ENCODE data around the gene SMIM44. TPM values are rescaled to one million over a fixed set of nuclear protein-coding genes. Genes with fewer than 3 reads are reported as not detected.
A peak's percentile ranks its signal among the peaks of the same experiment; 100 is the strongest.
"Not testable (repeated sequence)": the region's sequence is repeated elsewhere in the genome, so short reads cannot be mapped to it uniquely, and the experiment has no call there.

The SMIM44 gene
- total RNA-seq, 1 experiment from 2014 or later = not detected

DNA sequence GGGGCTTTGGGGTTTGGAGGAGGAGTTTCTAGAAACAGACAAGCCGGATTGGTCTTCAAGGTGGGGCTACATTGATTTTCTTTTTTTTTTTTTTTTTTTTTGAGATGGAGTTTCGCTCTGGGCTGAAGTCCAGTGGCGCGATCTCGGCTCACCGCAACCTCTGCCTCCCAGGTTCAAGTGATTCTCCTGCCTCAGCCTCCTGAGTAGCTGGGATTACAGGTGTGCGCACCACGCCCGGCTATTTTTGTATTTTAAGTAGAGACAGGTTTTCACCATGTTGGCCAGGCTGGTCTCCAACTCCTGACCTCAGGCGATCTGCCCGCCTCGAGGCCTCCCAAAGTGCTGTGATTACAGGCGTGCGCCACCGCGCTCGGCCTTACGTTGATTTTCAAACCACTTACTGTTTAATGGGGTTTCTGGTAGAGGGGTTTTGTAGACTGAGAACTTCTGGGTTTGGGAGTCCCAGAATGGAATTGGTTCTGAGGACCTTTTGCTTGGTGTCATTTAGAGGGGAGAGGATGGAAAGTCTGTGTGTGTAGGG, 24.9 kb upstream of the SMIM44 start:
- not testable (repeated sequence) for H3K4me3 ChIP-seq, H3K9me3 ChIP-seq, H3K27me3 ChIP-seq, H3K36me3 ChIP-seq, DNase-seq

DNA sequence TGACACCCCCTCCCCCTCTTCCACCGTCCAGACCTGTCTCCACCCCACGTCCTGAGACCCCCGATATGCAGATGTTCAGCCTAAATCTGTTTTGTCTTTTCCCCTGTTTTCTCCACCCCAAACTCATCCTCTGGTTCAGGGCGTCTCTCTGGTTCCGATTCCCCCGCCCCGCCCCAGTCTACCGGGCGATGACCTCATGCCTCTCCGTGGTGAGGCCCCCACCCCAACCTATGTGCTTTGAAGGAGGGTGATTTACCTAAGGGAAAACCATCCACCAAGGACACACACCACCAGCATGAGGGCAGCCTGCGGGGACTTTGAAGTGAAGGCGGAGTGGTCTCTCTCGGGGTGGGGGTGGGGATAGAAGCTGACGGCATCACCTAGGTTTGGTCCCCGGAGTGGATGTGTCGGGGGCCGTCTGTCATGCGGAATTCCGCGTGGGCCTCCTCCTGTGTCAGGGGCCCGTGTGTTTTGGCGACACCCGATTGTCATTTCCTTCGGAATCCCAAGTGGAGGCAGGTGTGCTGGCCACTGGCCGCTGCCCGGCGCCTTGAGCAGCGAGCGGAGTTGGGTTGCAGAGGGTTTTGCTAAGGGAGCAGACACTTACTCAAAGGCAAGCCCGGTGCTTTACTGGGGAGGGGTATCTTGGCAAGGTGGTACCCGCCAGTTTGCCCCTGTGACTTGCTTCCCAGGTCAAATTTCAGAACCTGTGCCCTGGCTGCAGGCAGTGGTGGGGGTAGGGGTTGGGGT, 24.3 kb upstream of the SMIM44 start:
- no peaks in the 10 kb centered on the region for H3K27me3 ChIP-seq
- H3K4me3 ChIP-seq = peak overlapping the region; percentile 66
- DNase-seq = no peak
- H3K9me3 ChIP-seq = no peaks in the 10 kb centered on the region
- peaks cover 5% of the 10 kb centered on the region for H3K36me3 ChIP-seq

DNA sequence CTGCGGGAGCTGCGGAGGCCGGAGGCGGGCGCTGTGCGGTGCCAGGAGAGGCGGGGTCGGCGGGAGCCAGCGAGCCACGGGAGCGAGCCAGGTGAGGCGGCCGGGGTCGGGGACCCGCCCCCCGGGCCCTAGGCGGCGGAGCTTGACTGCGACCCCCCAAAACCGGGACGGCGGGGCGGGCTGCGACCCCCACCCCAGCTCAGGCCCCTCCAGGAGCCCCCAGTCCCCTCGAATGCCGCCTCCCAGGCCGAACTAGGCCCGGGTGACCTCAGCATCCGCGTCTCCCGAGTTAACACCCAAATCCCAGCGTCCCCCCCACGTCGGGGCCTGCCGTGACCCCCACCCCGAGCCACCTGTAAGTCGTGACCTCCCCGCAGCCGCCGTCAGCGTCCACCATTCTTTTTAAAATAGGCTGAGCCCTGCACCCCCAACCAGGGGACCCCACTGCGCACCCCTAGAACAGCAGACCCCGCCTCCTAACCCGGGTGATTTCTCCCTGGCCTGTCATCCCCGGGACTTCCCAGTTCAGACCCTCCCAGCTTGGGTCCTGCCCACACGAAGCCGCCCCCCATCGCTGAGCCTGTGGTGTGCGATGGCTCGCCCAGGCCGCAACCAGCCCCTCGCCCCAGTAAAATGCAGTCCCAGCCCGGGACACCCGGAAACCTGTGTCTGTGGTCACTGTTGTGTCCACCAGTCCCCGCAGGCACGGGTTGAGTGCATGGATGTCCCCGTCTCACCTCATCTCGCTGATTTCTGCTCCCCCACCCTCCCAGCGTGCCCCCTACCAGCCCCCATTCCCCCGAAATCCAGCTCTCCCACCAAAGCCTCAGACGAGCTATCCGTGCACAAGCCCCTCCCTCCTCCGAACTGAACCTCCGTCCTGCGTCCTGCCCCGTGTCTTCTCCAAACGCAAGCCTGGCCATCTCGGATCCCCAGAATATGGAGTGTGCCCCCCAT, 23.4 kb upstream of the SMIM44 start:
- H3K27me3 ChIP-seq = no peaks in the 10 kb centered on the region
- peaks cover 5% of the 10 kb centered on the region for H3K36me3 ChIP-seq
- peak overlapping the region; percentile 66 for H3K4me3 ChIP-seq
- DNase-seq = no peak
- H3K9me3 ChIP-seq = no peaks in the 10 kb centered on the region

DNA sequence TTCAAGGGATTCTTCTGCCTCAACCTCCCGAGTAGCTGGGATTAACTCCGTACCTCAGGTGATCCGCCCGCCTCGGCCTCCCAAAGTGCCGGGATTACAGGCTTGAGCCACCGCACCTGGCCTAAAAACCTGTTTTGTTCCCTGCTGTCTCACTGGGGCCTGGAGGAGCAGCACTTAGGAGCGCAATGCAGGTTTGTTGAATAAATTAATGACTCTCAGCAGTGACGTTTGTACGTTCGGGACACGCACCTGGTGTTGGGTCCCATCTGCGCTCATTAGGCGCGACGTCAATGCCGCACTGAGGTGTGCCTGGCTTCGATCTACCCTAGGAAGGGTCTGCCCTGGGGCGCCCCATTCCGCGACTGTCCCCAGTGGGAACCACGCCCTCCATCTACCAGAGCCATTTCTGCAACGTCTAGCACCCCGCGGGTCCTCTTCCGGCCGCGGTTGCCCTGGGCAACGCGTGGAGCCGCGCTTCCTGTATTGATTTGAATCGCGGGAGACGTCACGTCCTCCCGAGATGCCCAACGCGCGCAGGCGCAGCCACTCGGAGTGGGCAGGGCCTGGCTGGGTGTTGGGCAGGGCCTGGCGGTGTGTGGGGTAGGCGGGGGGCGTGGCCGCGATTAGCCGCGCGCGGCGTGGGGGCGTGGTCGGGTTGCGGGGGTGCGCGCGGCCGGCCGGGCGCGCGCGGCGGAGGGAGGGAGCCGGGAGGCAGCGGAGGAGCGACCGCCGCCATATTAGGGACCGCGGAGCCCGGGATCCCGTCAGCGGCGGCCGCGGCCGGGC, 22.6 kb upstream of the SMIM44 start, which contains the start of gene FZR1:
Gene FZR1, plus strand, starts transcription at position 714 of the 786 bp plus-strand sequence. CDS start 16,679 bp downstream, outside the sequence.
- Histone ChIP-seq H3K4me3 (peak within 1 kb of the TSS; percentile 67), H3K36me3 (peaks cover 5% of the 10 kb centered on the region; the same call in 1 of the 2 replicates), H3K9me3 (no peaks in the 10 kb centered on the region), H3K27me3 (no peaks in the 10 kb centered on the region)
- peak; percentile 95 for DNase-seq

DNA sequence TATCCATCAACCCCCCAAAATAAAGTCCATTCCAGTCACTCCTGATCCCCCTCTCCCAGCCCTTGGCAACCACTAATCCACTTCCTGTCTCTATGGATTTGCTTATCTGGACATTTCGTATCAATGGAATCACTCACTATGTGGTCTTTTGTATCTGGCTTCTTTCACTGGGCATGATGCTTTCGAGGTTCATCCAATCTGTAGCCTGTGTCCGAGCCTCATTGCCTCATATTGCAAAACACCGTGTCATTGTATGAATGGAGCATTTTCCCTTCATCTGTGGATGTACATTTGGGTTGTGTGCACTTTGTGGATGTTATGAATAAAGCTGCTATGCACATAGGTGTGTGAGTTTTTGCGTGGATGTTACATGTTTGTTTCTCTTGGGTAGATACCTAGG, 21.5 kb upstream of the SMIM44 start:
- Histone ChIP-seq H3K4me3 (no peak overlapping the region), H3K27me3 (no peaks in the 10 kb centered on the region), H3K36me3 (peaks cover 5% of the 10 kb centered on the region; the same call in 1 of the 2 replicates), H3K9me3 (no peaks in the 10 kb centered on the region)
- DNase-seq = no peak

DNA sequence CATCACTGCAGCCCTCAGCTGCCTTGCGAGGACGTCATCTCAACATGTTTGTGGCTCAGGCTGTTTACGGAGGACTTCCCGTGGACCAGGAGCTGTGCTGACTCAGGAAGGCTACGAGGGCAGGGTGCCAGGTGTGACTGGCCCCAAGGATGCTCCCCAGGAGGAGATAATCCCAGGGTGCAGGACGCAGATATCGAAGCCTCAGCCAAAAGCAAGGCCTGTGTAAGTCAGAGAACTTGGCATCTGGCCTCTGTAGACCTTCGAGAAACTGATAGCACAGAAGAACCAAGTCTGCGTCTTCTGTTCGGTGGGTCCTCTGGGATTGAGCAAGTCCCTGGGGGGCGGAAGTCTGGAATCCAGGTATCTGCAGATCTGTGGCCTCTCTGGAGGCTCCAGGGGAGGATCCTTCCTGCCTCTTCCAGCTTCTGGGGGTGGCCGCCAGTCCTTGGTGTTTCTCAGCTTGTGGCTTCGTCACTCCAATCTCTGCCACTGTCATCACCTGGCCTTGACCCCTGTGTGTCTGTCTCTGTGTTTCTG, 19.9 kb upstream of the SMIM44 start:
- Histone ChIP-seq H3K27me3 (no peaks in the 10 kb centered on the region), H3K4me3 (no peak overlapping the region), H3K9me3 (no peaks in the 10 kb centered on the region), H3K36me3 (no peaks in the 10 kb centered on the region; the same call in 1 of the 2 replicates)
- peak; percentile 36 for DNase-seq

DNA sequence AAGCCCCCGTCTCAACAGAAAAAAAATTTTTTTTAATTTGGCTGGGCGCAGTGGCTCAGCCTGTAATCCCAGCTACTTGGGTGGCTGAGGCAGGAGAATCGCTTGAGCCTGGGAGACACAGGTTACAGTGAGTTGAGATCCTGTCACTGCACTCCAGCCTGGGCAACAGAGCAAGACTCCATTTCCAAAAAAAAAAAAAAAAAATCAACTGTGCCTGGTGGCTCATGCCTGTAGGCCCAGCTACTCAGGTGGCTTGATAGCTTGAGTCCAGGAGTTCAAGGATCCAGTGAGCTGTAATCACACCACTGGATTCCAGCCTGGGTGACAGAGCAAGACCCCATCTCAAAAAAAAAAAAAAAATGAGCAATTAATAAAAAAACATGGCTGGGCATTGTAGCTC, 18.5 kb upstream of the SMIM44 start:
- no peaks in the 10 kb centered on the region; the same call in 1 of the 2 replicates for H3K36me3 ChIP-seq
- no peaks in the 10 kb centered on the region for H3K27me3 ChIP-seq
- no peaks in the 10 kb centered on the region for H3K9me3 ChIP-seq
- DNase-seq = no peak
- H3K4me3 ChIP-seq = no peak overlapping the region

DNA sequence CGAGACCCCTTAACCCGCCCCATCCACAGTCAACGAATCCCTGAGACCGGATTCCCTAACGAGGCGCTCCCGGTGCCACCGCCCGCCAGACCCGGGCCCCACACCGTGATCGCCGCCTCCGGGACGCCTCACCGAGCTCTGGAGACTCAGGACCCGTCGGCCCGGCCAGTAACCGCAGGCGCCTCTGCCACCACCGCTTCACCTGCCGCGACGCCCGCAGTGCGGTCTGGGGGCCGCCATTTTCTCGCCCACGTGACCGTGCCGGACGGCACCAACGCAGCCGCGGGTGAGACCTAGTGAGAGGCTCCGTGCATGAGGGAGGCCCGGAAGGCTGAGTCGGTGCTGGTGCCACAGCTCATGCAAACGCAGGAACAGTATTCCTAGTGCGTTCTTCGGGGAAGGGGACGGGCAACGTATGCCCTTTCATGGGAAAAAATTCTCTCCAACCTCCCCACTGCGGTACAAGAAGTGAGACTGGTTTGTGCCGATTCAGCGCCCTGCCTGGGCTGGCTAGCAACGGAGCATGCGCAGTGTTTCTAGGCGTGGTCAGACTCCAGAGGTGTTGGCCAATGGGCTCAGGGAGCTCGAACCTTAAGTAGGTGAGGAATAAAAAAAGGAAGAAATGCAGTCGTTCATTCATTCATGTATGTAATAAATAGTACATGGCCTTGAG, 17.3 kb upstream of the SMIM44 start, which contains the start of gene DOHH:
Gene DOHH, minus strand, starts transcription at position 246 of the 673 bp plus-strand sequence. CDS start 3,860 bp downstream, outside the sequence.
- H3K9me3 ChIP-seq = no peaks in the 10 kb centered on the region
- DNase-seq = peak; percentile 88
- no peaks in the 10 kb centered on the region for H3K27me3 ChIP-seq
- H3K36me3 ChIP-seq = no peaks in the 10 kb centered on the region; the same call in 1 of the 2 replicates
- H3K4me3 ChIP-seq = peak within 1 kb of the TSS; percentile 89

DNA sequence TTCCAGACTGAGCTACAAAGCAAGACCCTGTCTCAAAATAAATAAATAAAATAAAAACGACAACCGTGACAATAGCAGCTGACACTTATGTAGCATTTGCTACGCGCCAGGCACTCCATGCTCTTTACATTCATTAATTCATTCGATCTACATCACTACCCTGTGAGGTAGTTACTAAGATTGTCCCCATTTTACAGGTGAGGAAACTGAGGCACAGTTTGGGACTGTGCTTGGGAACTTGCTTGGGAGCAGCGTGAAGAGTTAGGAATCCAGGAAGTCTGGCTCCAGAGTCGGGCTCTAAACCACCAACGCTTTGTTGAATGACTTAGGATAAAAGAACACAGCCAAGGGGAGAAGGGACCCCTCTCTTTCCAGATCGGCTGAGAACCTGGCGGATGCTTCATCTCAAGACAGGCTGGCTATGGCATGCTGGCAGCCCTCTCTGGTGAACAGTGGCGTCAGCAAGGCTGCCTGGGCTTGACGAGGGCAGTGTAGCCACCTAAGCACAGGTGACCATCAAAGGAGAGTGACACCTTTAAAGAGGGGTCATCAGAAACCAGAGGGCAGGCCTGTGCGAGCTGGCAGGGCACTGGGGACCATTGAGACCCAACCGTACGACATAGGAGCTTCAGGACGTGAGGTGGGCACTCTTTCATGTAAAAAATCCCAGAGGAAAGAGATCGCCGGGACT, 16.6 kb upstream of the SMIM44 start:
- no peak for DNase-seq
- Histone ChIP-seq H3K9me3 (no peaks in the 10 kb centered on the region), H3K36me3 (no peaks in the 10 kb centered on the region; the same call in 1 of the 2 replicates), H3K4me3 (peak overlapping the region; percentile 89), H3K27me3 (no peaks in the 10 kb centered on the region)

DNA sequence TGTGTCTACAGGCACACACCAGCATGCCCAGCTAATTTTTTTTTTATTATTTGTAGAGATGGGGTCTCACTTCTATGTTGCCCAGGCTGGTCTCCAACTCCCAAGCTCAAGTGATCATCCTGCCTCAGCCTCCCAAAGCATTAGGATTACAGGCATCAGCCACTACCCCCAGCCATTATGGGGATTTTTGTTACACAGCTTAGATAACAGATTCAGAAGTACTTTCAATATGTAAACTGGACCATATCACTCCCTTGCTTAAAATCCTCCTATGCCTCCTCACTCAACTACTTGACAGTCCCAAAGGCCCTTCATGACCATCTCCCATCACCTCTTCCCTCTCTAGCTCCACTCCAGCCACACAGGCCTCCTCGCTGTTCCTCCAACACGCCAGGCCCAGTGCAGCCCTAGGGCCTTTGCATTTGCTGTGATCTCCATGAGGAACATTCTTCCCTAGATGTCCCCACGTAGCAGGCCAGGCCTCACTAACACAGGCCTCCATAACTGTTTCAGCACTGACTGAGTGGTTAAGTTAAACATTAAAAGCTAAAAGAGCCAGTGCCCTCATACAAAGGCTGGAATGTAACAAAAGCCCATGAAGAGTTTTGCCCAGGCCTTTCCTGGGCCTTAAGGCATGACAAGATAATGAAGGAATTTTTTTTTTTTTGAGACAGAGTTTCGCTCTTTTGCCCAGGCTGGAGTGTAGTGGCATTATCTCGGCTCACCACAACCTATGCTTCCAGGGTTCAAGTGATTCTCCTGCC, 14.7 kb upstream of the SMIM44 start:
- H3K9me3 ChIP-seq = no peaks in the 10 kb centered on the region
- DNase-seq = no peak

DNA sequence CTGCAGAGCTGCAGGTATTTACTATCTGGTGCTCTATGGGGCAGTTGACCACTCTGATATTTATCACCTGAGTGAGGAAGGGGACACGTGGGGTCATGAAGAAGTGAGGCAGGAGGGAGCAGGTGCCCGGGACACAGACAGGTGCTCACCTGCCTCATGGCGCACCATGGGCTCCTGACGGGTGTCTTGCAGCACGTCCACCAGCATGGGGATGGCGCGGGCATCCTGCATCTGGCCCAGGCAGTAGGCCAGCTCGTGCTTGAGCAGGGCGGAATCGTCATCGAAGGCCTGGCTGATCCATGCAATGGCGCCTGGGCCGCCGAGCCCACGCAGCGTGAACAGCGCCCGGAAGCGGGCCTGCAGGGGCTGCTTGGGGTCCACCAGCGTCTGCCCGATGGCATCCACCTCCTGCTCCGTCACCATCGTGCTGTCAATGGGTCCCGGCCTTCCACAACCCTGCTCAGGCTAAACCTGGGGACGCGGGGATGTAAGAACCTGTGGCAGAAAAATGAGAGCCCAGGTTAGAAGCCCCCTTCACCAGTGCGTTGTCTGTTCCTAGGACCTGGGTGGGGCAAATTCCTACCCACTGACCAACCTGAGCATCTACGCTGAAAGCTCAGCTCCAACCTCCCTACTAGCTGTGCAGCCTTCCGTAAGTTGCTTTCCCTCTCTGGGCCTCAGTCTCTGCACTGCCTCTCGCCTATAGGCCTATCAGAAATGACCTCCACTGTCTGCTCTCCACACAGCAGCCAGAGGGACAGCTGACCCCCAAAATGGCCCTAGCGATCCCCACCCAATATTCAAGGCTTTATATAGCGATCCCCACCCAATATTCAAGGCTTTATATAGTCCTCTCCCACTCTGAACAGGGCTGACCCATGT, 13.4 kb upstream of the SMIM44 start:
- Histone ChIP-seq H3K36me3 (no peaks in the 10 kb centered on the region; the same call in 1 of the 2 replicates), H3K27me3 (no peaks in the 10 kb centered on the region), H3K9me3 (no peaks in the 10 kb centered on the region), H3K4me3 (no peak overlapping the region)
- no peak for DNase-seq

More for the DNA sequence above, 14.7 kb upstream of the SMIM44 start:
- no peaks in the 10 kb centered on the region; the same call in 1 of the 2 replicates for H3K36me3 ChIP-seq
- no peaks in the 10 kb centered on the region for H3K27me3 ChIP-seq
- H3K4me3 ChIP-seq = no peak overlapping the region

DNA sequence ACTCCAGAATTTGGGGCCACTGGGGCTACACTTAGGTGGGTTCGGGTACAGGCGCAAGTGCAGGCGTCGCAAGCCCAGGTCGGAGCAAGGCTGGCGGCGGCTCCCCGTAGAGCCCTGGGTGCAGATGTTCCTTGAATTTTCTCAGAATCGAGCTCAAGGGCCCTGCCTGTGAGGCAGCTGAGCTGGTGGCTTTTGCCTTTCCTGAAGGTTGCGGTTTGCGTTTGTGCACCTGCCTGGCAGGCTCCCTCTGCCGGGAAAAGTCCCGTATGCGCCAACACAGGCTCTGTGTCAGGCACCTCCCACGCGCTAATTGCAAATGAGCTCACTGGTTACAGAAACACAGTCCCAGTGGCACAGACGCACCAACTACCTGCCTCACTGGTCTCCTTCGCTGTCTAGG, 11.3 kb upstream of the SMIM44 start:
- no peaks in the 10 kb centered on the region for H3K9me3 ChIP-seq
- no peaks in the 10 kb centered on the region for H3K27me3 ChIP-seq

DNA sequence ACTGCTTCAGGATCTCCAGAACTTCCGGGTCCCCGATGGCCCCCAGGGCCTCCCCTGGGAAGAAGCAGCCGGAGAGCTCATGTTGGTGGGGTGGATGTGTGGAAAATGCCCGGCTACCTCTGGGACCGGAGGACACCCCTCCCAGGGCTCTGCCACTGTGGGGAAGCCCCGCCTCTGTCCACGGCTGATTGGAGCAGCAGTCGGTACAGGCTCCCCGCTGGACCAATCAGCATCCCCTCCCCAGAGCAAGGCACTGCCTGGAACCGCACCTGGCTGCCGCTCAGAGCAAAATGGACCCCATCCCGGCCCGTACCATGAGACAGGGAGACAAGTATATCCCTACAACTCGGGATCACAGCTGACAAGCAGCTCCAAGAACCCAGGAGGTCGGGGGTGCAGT, 10.8 kb upstream of the SMIM44 start:
- DNase-seq = no peak
- Histone ChIP-seq H3K9me3 (no peaks in the 10 kb centered on the region), H3K27me3 (no peaks in the 10 kb centered on the region), H3K36me3 (no peaks in the 10 kb centered on the region; the same call in 1 of the 2 replicates), H3K4me3 (no peak overlapping the region)

More for the DNA sequence above, 11.3 kb upstream of the SMIM44 start:
- Histone ChIP-seq H3K4me3 (no peak overlapping the region), H3K36me3 (no peaks in the 10 kb centered on the region; the same call in 1 of the 2 replicates)
- no peak for DNase-seq
